Neuronal stem cell (in vitro differentiated cells): Measurements from ENCODE around the gene PRPF6.

ENCODE experiments used
- DNase-seq: peaks from one replicate; pipeline ENCODE4 v3.0.0-alpha.2; 2013; ENCODE audit warnings: low spot score
- H2AFZ ChIP-seq: one replicate; pipeline ENCODE4 v1.6.1; 2013; ENCODE audit warnings: mild to moderate bottlenecking, low read length, inconsistent platforms
- H2AK5ac ChIP-seq: 2 replicates; pipeline ENCODE4 v1.6.1; 2013; ENCODE audit warnings: low read depth, mild to moderate bottlenecking, inconsistent platforms, low read length, moderate library complexity, mixed read lengths
- H2BK120ac ChIP-seq: 2 replicates; pipeline ENCODE4 v1.6.1; 2013; ENCODE audit warnings: low read depth, mild to moderate bottlenecking, inconsistent platforms, low read length, moderate library complexity, mixed read lengths
- H2BK12ac ChIP-seq: one replicate; pipeline ENCODE4 v1.6.1; 2013; ENCODE audit warnings: low read length, inconsistent platforms
- H2BK15ac ChIP-seq: 2 replicates; pipeline ENCODE4 v1.6.1; 2013; ENCODE audit warnings: mild to moderate bottlenecking, low read length, inconsistent platforms, mixed read lengths
- H2BK5ac ChIP-seq: one replicate; pipeline ENCODE4 v1.6.1; 2013; ENCODE audit warnings: inconsistent platforms, mild to moderate bottlenecking, low read length, moderate library complexity
- H3K14ac ChIP-seq: one replicate; pipeline ENCODE4 v1.6.1; 2013; ENCODE audit warnings: low read length, inconsistent platforms
- H3K18ac ChIP-seq: 2 replicates; pipeline ENCODE4 v1.6.1; 2013; ENCODE audit warnings: low read length, inconsistent platforms
- H3K23ac ChIP-seq: 2 replicates; pipeline ENCODE4 v1.6.1; 2013; ENCODE audit warnings: low read depth, mild to moderate bottlenecking, mixed read lengths, low read length, inconsistent platforms; ENCODE audit not compliant: poor library complexity
- H3K27ac ChIP-seq: replicated peaks from 3 replicates; pipeline ENCODE4 v1.5.1; 2013; ENCODE audit warnings: low read length, inconsistent platforms
- H3K27me3 ChIP-seq, 3 experiments: 2 replicates each; pipeline ENCODE4 v1.6.1; 2013; ENCODE audit warnings: low read length in 3 of 3, mild to moderate bottlenecking in 2 of 3, inconsistent platforms in 1 of 3, low read depth in 1 of 3, mixed read lengths in 1 of 3, moderate library complexity in 1 of 3; ENCODE audit not compliant: control insufficient read depth in 3 of 3, insufficient read depth in 3 of 3
- H3K36me3 ChIP-seq, 2 donors: replicated peaks in 1 of 2; 2 replicates each; pipeline ENCODE4 v1.6.1; 2013; ENCODE audit warnings: low read length in 2 of 2; ENCODE audit not compliant: control insufficient read depth in 2 of 2, insufficient read depth in 2 of 2
- H3K4ac ChIP-seq: 2 replicates; pipeline ENCODE4 v1.6.1; 2013; ENCODE audit warnings: inconsistent platforms, mild to moderate bottlenecking, low read length, moderate library complexity
- H3K4me1 ChIP-seq, 2 donors: 1 replicate in 1 of 2; 2 replicates in 1 of 2; pipeline ENCODE4 v1.6.1; 2013; ENCODE audit warnings: low read length in 2 of 2, low read depth in 1 of 2; ENCODE audit not compliant: control insufficient read depth in 2 of 2, insufficient read depth in 1 of 2
- H3K4me2 ChIP-seq: one replicate; pipeline ENCODE4 v1.6.1; 2013; ENCODE audit warnings: mild to moderate bottlenecking, low read length, inconsistent platforms; ENCODE audit not compliant: insufficient read depth, poor library complexity, severe bottlenecking
- H3K4me3 ChIP-seq, 2 donors: 2 replicates each; pipeline ENCODE4 v1.5.1; 2013; ENCODE audit warnings: low read length in 2 of 2, mild to moderate bottlenecking in 2 of 2, inconsistent platforms in 1 of 2, moderate library complexity in 1 of 2
- H3K79me1 ChIP-seq: one replicate; pipeline ENCODE4 v1.6.1; 2013; ENCODE audit warnings: low read depth, mild to moderate bottlenecking, inconsistent platforms, low read length, moderate library complexity
- H3K9ac ChIP-seq: one replicate; pipeline ENCODE4 v1.6.1; 2013; ENCODE audit warnings: mild to moderate bottlenecking, low read depth, low read length, inconsistent platforms; ENCODE audit not compliant: poor library complexity
- H3K9me3 ChIP-seq, 2 donors: replicated peaks in 1 of 2; 2 replicates each; pipeline versions ENCODE3 to v1.6.1; 2013; ENCODE audit warnings: low read length in 2 of 2, mild to moderate bottlenecking in 2 of 2, inconsistent platforms in 1 of 2, low read depth in 1 of 2, mixed read lengths in 1 of 2, moderate library complexity in 1 of 2; ENCODE audit not compliant: control insufficient read depth in 2 of 2, insufficient read depth in 1 of 2
- H4K8ac ChIP-seq: one replicate; pipeline ENCODE4 v1.6.1; 2013; ENCODE audit warnings: low read depth, mild to moderate bottlenecking, inconsistent platforms, low read length, moderate library complexity
- H4K91ac ChIP-seq: one replicate; pipeline ENCODE4 v1.6.1; 2013; ENCODE audit warnings: low read length, low read depth, mild to moderate bottlenecking, inconsistent platforms; ENCODE audit not compliant: poor library complexity
- WGBS, 2 donors: extraction: QIAGEN DNeasy Blood & Tissue Kit; methylation state at CpG; one replicate each; pipeline ENCODE4 v1.1.7; 2013; ENCODE audit warnings: missing lambda C conversion rate in 2 of 2, mixed read lengths in 1 of 2; ENCODE audit not compliant: insufficient read length in 2 of 2, insufficient replicate concordance in 1 of 2; ENCODE audit errors: extremely low coverage in 2 of 2; 5-methylcytosine and 5-hydroxymethylcytosine counted together

Gene PRPF6

GRCh38 chr20:63957004-63957689 is 23.8 kb upstream of the PRPF6 start:
- H2AFZ ChIP-seq, result peak overlapping the region; percentile 58
- H3K9me3 ChIP-seq, result no peaks in the 10 kb centered on the region
- H3K23ac ChIP-seq, result peak overlapping the region; percentile 93
- peak overlapping the region; percentile 15 for H3K27ac ChIP-seq
- H3K4me3 ChIP-seq, result peak overlapping the region in 1 of 2 donors; percentile 77
- H2BK5ac ChIP-seq, result peak overlapping the region; percentile 82
- H3K18ac ChIP-seq, result peak overlapping the region; percentile 83
- peak overlapping the region; percentile 84 for H2AK5ac ChIP-seq
- peak overlapping the region; percentile 30 for H2BK12ac ChIP-seq
- H2BK15ac ChIP-seq, result no peak overlapping the region
- no CpG with 5 or more reads among the region's 28 CpGs for WGBS, 2 donors
- H3K9ac ChIP-seq, result peak overlapping the region; percentile 70
- H2BK120ac ChIP-seq, result no peak overlapping the region
- peak overlapping the region; percentile 78 for H3K4me2 ChIP-seq
- no peak for DNase-seq
- no peak overlapping the region for H3K4ac ChIP-seq
- H3K27me3 ChIP-seq, result no peaks in the 10 kb centered on the region
- H4K8ac ChIP-seq, result no peak overlapping the region
- peaks cover 28% of the 10 kb centered on the region for H3K79me1 ChIP-seq
- peaks cover 24 to 27% of the 10 kb centered on the region in 2 donors for H3K4me1 ChIP-seq
- H4K91ac ChIP-seq, result no peak overlapping the region
- no peak overlapping the region for H3K14ac ChIP-seq
- H3K36me3 ChIP-seq, result peaks cover 24 to 49% of the 10 kb centered on the region in 2 donors

- H2BK120ac ChIP-seq, result no peak overlapping the region
- no peak overlapping the region for H3K9ac ChIP-seq
- no peaks in the 10 kb centered on the region for H3K27me3 ChIP-seq
- H3K4me3 ChIP-seq, result no peak overlapping the region
- no peak overlapping the region for H2BK12ac ChIP-seq
- H3K4me2 ChIP-seq, result no peak overlapping the region
- H3K18ac ChIP-seq, result no peak overlapping the region
- H4K8ac ChIP-seq, result no peak overlapping the region
- H3K4me1 ChIP-seq, result peaks cover 24 to 27% of the 10 kb centered on the region in 2 donors
- no peak overlapping the region for H3K27ac ChIP-seq
- H2AK5ac ChIP-seq, result no peak overlapping the region
- DNase-seq, result no peak
- no CpG with 5 or more reads among the region's 13 CpGs for WGBS, 2 donors
- peaks cover 25 to 50% of the 10 kb centered on the region in 2 donors for H3K36me3 ChIP-seq
- H3K9me3 ChIP-seq, result no peaks in the 10 kb centered on the region
- peaks cover 27% of the 10 kb centered on the region for H3K79me1 ChIP-seq
- no peak overlapping the region for H2AFZ ChIP-seq
- H2BK15ac ChIP-seq, result no peak overlapping the region
- H3K4ac ChIP-seq, result no peak overlapping the region
- H3K14ac ChIP-seq, result no peak overlapping the region
- H4K91ac ChIP-seq, result no peak overlapping the region
- peak overlapping the region; percentile 62 for H2BK5ac ChIP-seq
- H3K23ac ChIP-seq, result no peak overlapping the region
These were observed 23.1 kb upstream of the PRPF6 start for GRCh38 chr20:63957690-63958441.

DNA sequence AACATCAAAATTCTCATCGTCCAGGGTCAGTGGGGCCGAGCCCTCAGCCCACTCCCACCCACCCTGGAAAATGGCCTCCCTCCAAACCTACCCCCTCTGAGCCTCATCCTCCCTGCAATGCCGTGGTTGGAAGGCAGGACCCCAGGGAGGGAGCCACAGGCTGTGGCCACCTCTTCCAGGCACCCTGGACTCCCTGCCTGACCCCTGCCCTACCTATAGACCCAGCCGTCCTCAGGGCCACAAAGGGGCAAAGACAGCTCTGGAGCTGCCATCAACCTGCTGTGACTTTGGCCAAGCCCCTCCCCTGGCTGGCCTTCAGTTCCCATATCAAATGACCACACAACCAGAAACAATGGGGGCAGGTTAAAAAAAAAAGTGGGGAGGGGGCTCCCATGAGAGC is 22.5 kb upstream of the PRPF6 start:
- WGBS, 2 donors, result no CpG with 5 or more reads among the region's 4 CpGs
- H3K36me3 ChIP-seq, result peaks cover 30 to 56% of the 10 kb centered on the region in 2 donors
- peak overlapping the region; percentile 51 for H3K27ac ChIP-seq

More for the DNA sequence above, 22.5 kb upstream of the PRPF6 start:
- no peak overlapping the region for H4K91ac ChIP-seq
- no peak overlapping the region for H4K8ac ChIP-seq
- no peak overlapping the region for H3K14ac ChIP-seq
- H3K18ac ChIP-seq, result peak overlapping the region; percentile 64
- H3K4ac ChIP-seq, result no peak overlapping the region
- no peak overlapping the region for H2AK5ac ChIP-seq
- no peak overlapping the region for H3K9ac ChIP-seq
- no peaks in the 10 kb centered on the region for H3K9me3 ChIP-seq
- H3K4me2 ChIP-seq, result no peak overlapping the region
- no peak overlapping the region for H3K4me3 ChIP-seq
- H3K79me1 ChIP-seq, result peaks cover 27% of the 10 kb centered on the region
- H3K27me3 ChIP-seq, result no peaks in the 10 kb centered on the region
- H2BK15ac ChIP-seq, result no peak overlapping the region
- no peak for DNase-seq
- no peak overlapping the region for H2AFZ ChIP-seq
- no peak overlapping the region for H2BK12ac ChIP-seq
- H2BK5ac ChIP-seq, result peak overlapping the region; percentile 62
- H3K23ac ChIP-seq, result no peak overlapping the region
- H2BK120ac ChIP-seq, result no peak overlapping the region
- H3K4me1 ChIP-seq, result peaks cover 24 to 27% of the 10 kb centered on the region in 2 donors
